Neural cell (in vitro differentiated cells): ENCODE results near the gene CEACAM8. TPM values are rescaled to one million over a fixed set of nuclear protein-coding genes. Genes with fewer than 3 reads are reported as not detected.

Source experiments
- H2AFZ ChIP-seq: fragments of 200-600, 300-800 bp; sonication (generic), shearing (Covaris generic); 2 replicates; pipeline ENCODE4 v1.6.0; 2014; ENCODE audit warnings: low read depth, mild to moderate bottlenecking, antibody characterized with exemption, low read length, moderate library complexity
- H3F3A ChIP-seq: fragments of 200-600 bp; shearing (Covaris generic); 2 replicates; pipeline ENCODE4 v1.6.1; 2016; ENCODE audit warnings: mild to moderate bottlenecking, moderate library complexity, mixed read lengths, antibody characterized with exemption, low read length; ENCODE audit not compliant: insufficient read depth, poor library complexity, severe bottlenecking
- H3K27ac ChIP-seq: fragments of 200-600, 300-800 bp; sonication (generic), shearing (Covaris generic); 2 replicates; pipeline ENCODE4 v1.5.1; 2014; ENCODE audit warnings: mild to moderate bottlenecking, low read length, moderate library complexity
- H3K27me3 ChIP-seq: fragments of 300-800, 200-600 bp; sonication (generic), shearing (Covaris generic); 2 replicates; pipeline ENCODE4 v1.6.0; 2014; ENCODE audit warnings: mild to moderate bottlenecking, low read depth, low read length, moderate library complexity; ENCODE audit not compliant: insufficient read depth
- H3K36me3 ChIP-seq: fragments of 300-800, 200-600 bp; sonication (generic), shearing (Covaris generic); 2 replicates; pipeline ENCODE4 v1.5.1; 2014; ENCODE audit warnings: mild to moderate bottlenecking, antibody characterized with exemption, low read length, moderate library complexity; ENCODE audit not compliant: insufficient read depth
- H3K4me2 ChIP-seq: fragments of 300-800, 200-600 bp; sonication (generic), shearing (Covaris generic); 2 replicates; pipeline ENCODE4 v1.6.0; 2014; ENCODE audit warnings: mild to moderate bottlenecking, low read length
- H3K4me3 ChIP-seq: fragments of 300-800, 200-600 bp; sonication (generic), shearing (Covaris generic); 2 replicates; pipeline ENCODE4 v1.5.1; 2014; ENCODE audit warnings: mild to moderate bottlenecking, low read length, moderate library complexity
- H3K79me2 ChIP-seq: fragments of 200-600 bp; shearing (Covaris generic); replicated peaks from 2 replicates; pipeline ENCODE4 v1.6.0; 2014; ENCODE audit warnings: mild to moderate bottlenecking, low read length, moderate library complexity; ENCODE audit not compliant: insufficient read depth
- H3K9ac ChIP-seq: fragments of 300-800, 200-600 bp; sonication (generic), shearing (Covaris generic); 2 replicates; pipeline ENCODE4 v1.6.1; 2016; ENCODE audit warnings: mild to moderate bottlenecking, low read length, mixed read lengths
- H3K9me2 ChIP-seq: fragments of 200-600 bp; shearing (Covaris generic); 2 replicates; pipeline ENCODE4 v1.6.1; 2016; ENCODE audit warnings: mild to moderate bottlenecking, low read length, mixed read lengths; ENCODE audit not compliant: insufficient read depth
- H3K9me3 ChIP-seq: fragments of 200-600, 300-800 bp; sonication (generic), shearing (Covaris generic); 2 replicates; pipeline ENCODE4 v1.6.1; 2016; ENCODE audit warnings: mild to moderate bottlenecking, mixed run types, low read length, moderate library complexity, mixed read lengths
- H4K20me1 ChIP-seq: fragments of 200-600 bp; shearing (Covaris generic); 2 replicates; pipeline ENCODE4 v1.6.1; 2016; ENCODE audit warnings: mild to moderate bottlenecking, mixed run types; ENCODE audit not compliant: insufficient read depth
- EP300 ChIP-seq: fragments of 450-650 bp; conservative IDR thresholded peaks from 2 replicates; pipeline ENCODE4 v1.6.1; 2014; ENCODE audit warnings: antibody characterized with exemption, mild to moderate bottlenecking, moderate library complexity; ENCODE audit not compliant: poor library complexity, severe bottlenecking
- EZH2 ChIP-seq: fragments of 200-600, 300-800 bp; shearing (Covaris generic), sonication (generic); IDR thresholded peaks from 2 replicates; pipeline ENCODE4 v1.6.1; 2014; ENCODE audit warnings: antibody characterized with exemption, low read length, borderline replicate concordance, mild to moderate bottlenecking; ENCODE audit not compliant: insufficient read depth, poor library complexity, severe bottlenecking
- MXI1 ChIP-seq: fragments of 450-650 bp; conservative IDR thresholded peaks from 2 replicates; pipeline ENCODE4 v1.6.1; 2014; ENCODE audit warnings: antibody characterized with exemption, mild to moderate bottlenecking; ENCODE audit not compliant: poor library complexity, severe bottlenecking
- POLR2AphosphoS5 ChIP-seq: IDR thresholded peaks from 2 replicates; pipeline ENCODE4 v1.6.1; 2012
- RAD21 ChIP-seq: fragments of 450-650 bp; conservative IDR thresholded peaks from 2 replicates; pipeline ENCODE4 v1.6.1; 2014; ENCODE audit warnings: antibody characterized with exemption, mild to moderate bottlenecking, moderate library complexity
- SMC3 ChIP-seq: fragments of 450-650 bp; conservative IDR thresholded peaks from 2 replicates; pipeline ENCODE4 v1.6.1; 2014; ENCODE audit warnings: antibody characterized with exemption, mild to moderate bottlenecking, moderate library complexity; ENCODE audit not compliant: poor library complexity
- TAF1 ChIP-seq: IDR thresholded peaks from 2 replicates; pipeline ENCODE4 v1.6.1; 2012; ENCODE audit warnings: low read depth
- polyA plus RNA-seq: library from polyadenylated mRNA; depleted of rRNA; stranded (reverse); fragments of >200 nt; gene quantifications from 2 replicates; pipeline ENCODE4 v1.2.3, GENCODE V29; 2014
- TF ChIP-seq, protein P1 (sequence below): fragments of 450-650 bp; IDR thresholded peaks from 2 replicates; pipeline ENCODE4 v1.5.1; 2014; ENCODE audit warnings: antibody characterized with exemption, mild to moderate bottlenecking, moderate library complexity; ENCODE audit not compliant: poor library complexity, severe bottlenecking

CEACAM8 gene
- polyA plus RNA-seq, 1 donor from 2014 or later, result not detected

- H3K9me2 ChIP-seq, result no peaks in the 10 kb centered on the region
- H3K27me3 ChIP-seq, result no peaks in the 10 kb centered on the region
- no peaks in the 10 kb centered on the region for H3K9me3 ChIP-seq
- no peaks in the 10 kb centered on the region for H4K20me1 ChIP-seq
- no peaks in the 10 kb centered on the region for H3K36me3 ChIP-seq
- H3K4me3 ChIP-seq, result no peak overlapping the region
- TF ChIP-seq MXI1 (no peak), RAD21 (no peak), TAF1 (no peak), EZH2 (no peak), EP300 (no peak), POLR2AphosphoS5 (no peak)
- TF ChIP-seq, protein P1, sequence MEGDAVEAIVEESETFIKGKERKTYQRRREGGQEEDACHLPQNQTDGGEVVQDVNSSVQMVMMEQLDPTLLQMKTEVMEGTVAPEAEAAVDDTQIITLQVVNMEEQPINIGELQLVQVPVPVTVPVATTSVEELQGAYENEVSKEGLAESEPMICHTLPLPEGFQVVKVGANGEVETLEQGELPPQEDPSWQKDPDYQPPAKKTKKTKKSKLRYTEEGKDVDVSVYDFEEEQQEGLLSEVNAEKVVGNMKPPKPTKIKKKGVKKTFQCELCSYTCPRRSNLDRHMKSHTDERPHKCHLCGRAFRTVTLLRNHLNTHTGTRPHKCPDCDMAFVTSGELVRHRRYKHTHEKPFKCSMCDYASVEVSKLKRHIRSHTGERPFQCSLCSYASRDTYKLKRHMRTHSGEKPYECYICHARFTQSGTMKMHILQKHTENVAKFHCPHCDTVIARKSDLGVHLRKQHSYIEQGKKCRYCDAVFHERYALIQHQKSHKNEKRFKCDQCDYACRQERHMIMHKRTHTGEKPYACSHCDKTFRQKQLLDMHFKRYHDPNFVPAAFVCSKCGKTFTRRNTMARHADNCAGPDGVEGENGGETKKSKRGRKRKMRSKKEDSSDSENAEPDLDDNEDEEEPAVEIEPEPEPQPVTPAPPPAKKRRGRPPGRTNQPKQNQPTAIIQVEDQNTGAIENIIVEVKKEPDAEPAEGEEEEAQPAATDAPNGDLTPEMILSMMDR, result no peak
- no peak overlapping the region for H2AFZ ChIP-seq
- no peak overlapping the region for H3K27ac ChIP-seq
- H3K79me2 ChIP-seq, result no peaks in the 10 kb centered on the region
- no peaks in the 10 kb centered on the region for H3F3A ChIP-seq
- H3K9ac ChIP-seq, result no peak overlapping the region
- no peak overlapping the region for H3K4me2 ChIP-seq
Observed at GRCh38 chr19:42547929-42548328, 46.8 kb downstream of the CEACAM8 start.

- no peak for TF ChIP-seq EZH2
- TF ChIP-seq, protein P1, result no peak
- TF ChIP-seq RAD21, result no peak
- TF ChIP-seq MXI1, result no peak
- no peak for TF ChIP-seq POLR2AphosphoS5
- no peaks in the 10 kb centered on the region for H3K27me3 ChIP-seq
Observed at GRCh38 chr19:42546831-42547500, 47.8 kb downstream of the CEACAM8 start.

DNA sequence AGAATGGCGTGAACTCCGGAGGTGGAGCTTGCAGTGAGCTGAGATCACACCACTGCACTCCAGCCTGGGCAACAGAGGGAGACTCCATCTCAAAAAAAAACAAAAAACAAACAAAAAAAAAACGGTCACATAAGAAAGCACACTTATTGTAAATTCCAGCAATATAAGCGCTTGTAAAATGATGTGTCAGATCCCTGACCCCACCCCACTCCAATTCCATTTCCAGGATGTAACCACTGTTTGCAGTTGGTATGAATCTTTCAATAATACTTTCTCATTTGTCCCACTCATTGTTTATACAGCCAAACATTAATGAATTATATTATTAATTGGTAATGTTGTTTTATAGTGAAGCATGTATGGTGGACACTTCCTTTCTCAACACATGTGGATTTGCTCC lies 50.6 kb downstream of the CEACAM8 start:
- no peak overlapping the region for H3K9ac ChIP-seq
- H3K27me3 ChIP-seq, result no peaks in the 10 kb centered on the region

More at GRCh38 chr19:42546831-42547500, 47.8 kb downstream of the CEACAM8 start:
- H3K36me3 ChIP-seq, result no peaks in the 10 kb centered on the region
- H3K9ac ChIP-seq, result no peak overlapping the region
- H3K79me2 ChIP-seq, result no peaks in the 10 kb centered on the region
- no peak overlapping the region for H3K4me3 ChIP-seq
- no peak overlapping the region for H3K4me2 ChIP-seq
- no peaks in the 10 kb centered on the region for H3F3A ChIP-seq
- no peaks in the 10 kb centered on the region for H3K9me2 ChIP-seq
- H4K20me1 ChIP-seq, result no peaks in the 10 kb centered on the region
- no peak overlapping the region for H3K27ac ChIP-seq
- H3K9me3 ChIP-seq, result no peaks in the 10 kb centered on the region
- H2AFZ ChIP-seq, result no peak overlapping the region

More for the DNA sequence above, 50.6 kb downstream of the CEACAM8 start:
- Histone ChIP-seq H3K9me3 (no peaks in the 10 kb centered on the region), H3K27ac (no peak overlapping the region), H3K4me3 (no peak overlapping the region), H2AFZ (no peak overlapping the region), H3K36me3 (no peaks in the 10 kb centered on the region), H3K9me2 (no peaks in the 10 kb centered on the region), H3K79me2 (no peaks in the 10 kb centered on the region), H3F3A (no peaks in the 10 kb centered on the region), H4K20me1 (no peaks in the 10 kb centered on the region), H3K4me2 (no peak overlapping the region)
- no peak for TF ChIP-seq SMC3
- no peak for TF ChIP-seq RAD21
- no peak for TF ChIP-seq EZH2
- TF ChIP-seq MXI1, result no peak
- TF ChIP-seq TAF1, result no peak
- no peak for TF ChIP-seq POLR2AphosphoS5
